ENCODE results near the gene DYNC2LI1.
"Not testable (repeated sequence)": the region's sequence is repeated elsewhere in the genome, so short reads cannot be mapped to it uniquely, and the experiment has no call there.

Gene DYNC2LI1

DNA sequence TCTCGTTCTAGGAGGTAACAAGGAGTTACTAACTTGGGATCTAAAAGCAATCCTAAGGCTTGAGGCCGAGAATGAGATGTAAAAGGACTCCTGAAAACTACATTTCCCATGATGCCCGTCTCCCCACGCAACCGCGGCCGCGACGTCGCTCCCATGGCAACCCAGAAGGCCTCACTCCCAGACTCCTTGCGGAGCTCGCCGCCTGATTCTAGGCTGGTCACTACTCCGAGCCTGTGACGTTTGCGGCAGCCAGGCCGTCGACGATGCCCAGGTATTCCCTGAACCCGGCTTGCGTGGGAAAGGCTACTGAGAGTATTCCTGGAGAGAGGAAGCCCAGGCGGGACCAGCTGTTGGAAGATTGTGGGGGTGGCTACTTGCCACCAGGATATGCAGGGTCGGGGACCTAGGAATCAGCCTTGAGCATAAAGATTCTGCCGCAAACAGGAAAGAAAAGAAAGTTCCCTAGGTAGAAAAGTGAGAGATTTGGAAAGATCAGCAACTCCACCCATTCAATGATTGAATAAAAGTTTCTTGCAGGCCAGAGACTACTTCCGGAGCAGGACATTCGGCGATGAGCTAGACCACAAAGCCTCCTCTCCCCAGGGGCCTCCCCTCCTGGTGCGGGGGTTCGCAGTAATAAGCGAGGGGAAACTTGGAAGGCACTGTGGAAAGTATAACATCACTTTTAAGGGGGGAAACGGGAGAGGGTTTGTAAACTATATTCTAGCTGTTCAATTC is at the start of gene DYNC2LI1:
Gene DYNC2LI1 (plus strand): TSS at position 164 of the 738 bp plus-strand sequence. CDS start 100 bp downstream, at position 264.
- peak; percentile 81 to 92 for DNase-seq

DNA sequence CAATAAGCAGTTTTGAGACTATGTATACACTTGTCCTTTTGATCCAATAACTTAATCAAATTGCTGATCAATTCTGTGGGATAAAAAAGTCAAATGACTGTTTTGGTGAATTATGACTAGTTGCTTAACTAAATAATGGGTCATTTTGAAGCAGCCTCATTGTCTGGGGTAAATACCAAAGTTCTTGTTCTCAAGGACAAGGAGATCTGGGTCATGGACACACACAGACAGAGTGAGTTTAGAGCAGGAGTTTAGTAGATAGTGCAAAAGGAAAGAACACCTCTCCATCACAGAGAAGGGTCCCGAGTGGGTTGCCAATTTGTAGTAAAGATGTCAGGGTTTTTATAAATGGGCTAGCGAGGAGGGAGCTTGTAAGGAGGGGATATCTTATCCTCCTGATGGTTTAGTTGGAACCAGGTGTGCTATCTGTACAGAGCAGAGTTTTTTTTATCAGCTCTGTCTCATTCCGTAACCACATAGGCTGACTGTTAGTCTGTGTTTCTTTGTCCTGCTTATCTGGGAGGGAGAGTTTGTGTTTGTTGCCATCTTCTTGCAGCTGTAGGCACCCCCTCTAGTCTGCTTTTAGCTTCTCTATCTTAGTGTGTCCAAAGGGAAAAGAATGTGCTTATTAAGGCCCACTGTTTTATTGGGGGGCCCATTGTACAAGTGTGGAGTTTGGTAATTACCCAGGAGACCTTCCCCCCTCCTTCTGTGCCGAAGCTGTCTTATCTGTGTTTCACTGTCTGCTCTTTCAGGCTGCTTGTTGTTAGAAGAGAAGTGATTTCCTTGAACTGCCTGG is 48.9 kb upstream of the DYNC2LI1 start:
- no peak for DNase-seq

DNA sequence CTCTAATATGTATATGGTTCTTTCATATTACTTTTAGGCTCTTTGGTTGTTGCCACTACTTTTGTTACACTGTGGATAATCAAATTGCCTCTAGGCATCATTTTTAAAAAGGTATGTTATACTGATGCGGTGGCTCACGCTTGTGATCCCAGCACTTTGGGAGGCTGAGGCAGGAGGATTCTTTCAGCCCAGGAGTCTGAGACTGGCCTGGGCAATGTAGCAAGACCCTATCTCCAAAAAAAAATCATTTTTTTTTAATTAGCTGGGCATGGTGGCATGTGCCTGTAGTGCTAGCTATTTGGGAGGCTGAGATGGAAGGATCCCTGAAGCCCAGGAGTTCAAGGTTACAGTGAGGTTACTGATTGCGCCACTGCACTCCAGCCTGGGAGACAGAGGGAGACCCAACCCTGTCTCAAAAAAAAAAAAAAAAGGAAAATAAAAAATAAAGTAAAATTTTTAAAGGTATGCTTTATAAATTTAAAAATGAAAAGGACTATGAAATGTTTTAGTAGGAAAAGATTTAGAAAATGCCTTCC is 48.1 kb upstream of the DYNC2LI1 start:
- no peak for DNase-seq

DNA sequence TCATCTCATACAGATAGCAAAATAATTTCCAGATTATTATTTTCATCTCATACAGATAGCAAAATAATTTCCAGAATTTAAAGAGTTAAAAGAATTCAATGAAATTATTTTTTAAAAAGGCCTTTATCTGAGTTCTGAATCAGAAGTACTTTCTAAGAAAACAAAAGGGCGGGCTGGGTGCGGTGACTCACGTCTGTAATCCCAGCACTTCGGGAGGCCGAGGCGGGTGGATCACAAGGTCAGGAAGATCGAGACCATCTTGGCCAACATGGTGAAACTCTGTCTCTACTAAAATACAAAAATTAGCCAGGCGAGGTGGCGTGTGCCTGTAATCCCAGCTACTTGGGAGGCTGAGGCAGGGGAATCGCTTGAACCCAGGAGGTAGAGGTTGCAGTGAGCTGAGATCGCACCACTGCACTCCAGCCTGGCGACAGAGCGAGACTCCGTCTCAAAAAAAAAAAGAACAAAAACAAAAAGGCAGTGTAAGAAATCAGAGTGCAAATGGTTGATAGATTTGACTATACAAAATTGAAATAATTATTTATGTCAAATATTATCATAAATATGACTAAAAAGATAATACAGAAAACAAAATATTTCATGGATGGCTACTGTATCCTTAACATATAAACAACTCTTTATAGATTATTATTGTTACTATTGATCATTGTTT is 46.7 kb upstream of the DYNC2LI1 start:
- DNase-seq = not testable (repeated sequence)

DNA sequence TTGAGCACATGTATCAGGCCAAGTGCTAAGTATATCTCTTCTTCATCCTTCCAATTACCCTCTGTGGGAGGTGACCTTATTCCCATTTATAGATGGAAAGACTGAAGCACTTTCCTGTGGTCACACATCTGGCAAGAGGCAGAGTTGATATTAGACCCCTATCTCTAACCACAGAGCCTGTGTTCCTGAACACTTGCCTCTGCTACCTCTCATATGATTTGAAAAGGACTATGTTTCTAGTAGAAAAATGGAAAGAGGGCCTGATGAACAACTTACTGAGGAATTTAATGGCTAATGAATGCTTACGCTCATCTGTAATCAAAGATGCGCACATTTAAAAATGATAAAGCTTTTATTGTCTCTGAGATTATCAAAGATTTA is 46.2 kb upstream of the DYNC2LI1 start:
- DNase-seq = no peak

DNA sequence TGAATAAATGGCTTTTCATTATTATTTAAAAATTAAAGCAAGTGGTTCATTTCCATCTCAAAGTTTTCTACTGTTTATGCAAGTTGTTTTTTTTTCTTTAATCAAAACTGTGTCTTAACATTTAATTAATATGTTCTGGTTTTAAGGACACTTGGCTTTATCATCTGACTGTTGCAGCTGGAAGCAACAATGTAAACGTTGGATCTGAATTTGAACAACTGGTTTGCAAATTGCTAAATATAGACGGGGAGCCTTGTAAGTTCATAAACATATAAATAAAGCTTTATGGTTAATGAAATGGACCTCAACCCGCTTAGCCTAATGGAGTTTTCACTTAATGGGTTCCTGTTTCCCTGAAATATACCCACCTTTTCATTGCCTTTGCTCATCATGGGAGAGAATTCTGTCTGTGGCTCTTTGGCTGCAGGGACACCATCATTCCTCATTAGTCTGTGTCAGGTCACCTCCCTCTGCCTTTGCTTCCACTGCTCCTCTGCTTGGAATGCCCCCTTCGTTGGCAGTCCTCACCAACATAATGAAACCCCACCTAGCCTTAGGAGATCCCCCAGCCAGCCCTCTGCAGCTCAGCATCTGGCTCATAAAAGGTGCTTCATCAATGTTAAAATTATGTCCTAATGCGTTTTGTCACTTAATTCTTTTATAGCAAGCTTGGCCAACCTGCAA is 44.2 kb upstream of the DYNC2LI1 start:
- DNase-seq = no peak

DNA sequence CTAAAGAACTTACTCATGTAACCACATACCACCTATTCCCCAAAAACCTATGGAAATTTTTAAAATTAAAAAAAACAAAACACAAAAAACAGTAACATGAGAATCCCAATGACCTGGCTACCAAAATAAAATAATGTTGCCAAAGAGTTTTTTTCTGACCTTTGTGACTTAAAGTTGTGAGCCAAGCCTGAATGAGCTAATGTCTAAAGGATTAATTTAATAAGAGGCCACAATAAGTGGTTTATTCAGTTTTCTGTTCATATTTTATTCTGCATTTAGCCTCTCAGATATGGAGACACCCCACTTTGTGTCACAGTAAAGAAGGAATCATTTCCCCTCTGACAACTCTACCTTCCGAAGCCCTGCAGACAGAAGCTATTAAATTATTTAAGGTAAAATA is 42.6 kb upstream of the DYNC2LI1 start:
- no peak for DNase-seq

DNA sequence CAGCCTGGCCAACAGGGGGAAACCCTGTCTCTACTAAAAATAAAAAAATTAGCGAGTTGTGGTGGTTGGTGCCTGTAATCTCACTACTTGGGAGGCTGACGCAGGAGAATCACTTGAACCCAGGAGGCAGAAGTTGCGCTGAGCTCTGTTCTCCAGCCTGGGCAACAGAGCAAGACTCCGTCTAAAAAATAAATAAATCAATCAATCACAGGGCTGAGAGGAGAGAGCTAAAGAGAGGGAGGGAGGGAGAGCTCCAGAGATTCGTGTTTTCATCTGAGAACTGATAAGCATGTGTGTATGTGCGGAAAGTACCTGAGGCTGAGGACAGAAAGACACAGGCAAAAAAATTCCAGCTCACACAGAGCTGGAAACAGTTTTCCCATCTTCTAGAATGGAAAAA is 37.2 kb upstream of the DYNC2LI1 start:
- no peak for DNase-seq

DNA sequence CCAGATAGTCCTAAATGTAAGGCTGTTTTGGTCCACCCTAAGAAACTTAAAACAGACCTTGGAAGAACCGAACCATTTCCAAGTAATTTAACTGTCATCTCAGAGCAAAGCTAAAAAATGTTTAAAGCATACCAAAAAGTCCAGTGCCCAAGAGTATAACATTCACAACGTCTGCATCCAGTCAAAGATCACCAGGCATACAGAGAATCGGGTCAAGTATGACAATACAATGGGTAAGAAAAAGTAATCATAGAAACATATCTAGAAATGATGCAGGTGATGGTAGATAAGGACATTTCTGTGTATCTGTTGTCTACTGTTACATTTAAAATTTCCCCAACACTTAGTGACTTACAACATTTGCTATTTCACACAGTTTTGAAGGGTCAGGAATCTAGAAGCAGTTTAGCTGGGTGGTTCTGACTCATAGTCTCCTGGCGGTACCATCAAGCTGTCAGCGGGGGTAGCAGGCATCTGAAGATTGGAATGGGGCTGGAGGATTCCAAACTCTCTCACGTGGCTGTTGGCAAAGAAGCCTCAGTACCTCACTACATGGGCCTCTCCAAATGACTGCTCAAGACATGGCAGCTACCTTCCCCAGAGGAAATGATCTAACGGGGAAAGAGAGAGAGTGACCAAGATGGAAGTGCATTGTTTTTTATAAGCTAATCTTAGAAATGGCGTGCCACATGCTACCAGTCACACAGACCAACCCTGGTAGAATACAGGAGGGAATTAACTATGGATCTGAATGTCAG is 36.6 kb upstream of the DYNC2LI1 start:
- no peak for DNase-seq

DNA sequence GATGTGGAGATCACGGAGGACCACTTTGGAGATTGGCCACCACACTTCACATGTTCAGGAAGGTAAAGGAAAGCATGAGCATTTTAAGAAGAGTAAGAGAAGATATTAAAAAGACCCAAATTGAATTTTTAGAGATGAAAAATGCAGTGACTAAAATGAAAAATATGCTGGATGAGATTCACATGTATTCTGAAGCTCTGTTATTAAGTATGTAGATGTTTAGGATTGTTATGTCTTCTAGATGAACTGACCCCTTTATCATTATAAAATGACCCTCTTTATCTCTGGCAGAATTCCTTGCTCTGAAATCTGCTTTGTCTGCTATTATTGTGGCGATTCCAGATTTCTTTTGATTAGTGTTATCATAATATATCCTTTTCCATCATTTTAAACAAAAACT is 36.0 kb upstream of the DYNC2LI1 start:
- DNase-seq = no peak

DNA sequence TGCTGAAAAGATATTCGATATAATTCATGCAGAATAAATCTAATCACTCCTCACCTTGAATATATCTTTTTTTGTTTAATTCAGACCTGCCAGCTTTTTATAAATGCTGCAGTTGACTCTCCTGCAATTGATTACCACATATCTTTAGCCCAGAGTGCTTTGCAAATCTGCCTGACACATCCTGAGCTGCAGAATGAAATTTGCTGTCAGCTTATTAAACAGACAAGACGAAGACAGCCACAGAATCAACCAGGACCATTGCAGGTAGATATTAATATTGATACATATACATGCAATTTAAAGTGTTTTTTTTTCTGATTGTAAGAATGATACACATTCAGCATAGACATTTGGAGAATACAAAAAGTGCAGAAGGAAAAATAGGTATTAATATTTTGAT is 35.6 kb upstream of the DYNC2LI1 start:
- no peak for DNase-seq

DNA sequence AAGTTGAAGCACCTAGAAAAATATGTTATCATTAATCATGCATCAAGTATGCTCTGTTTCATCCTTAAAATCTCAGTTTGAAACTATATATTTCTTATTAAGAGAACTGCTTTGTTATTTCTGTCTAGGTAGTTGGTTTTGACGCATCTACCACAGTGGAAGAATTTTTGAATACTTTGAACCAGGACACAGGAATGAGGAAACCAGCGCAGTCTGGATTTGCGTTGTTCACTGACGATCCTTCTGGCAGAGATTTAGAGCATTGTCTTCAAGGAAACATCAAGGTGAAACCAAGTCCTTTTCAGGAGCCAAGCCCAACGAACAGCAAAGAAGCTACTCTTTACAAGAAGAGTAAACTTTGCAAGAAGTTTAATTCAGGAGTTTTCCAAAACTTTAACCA is 30.1 kb upstream of the DYNC2LI1 start:
- DNase-seq = no peak

DNA sequence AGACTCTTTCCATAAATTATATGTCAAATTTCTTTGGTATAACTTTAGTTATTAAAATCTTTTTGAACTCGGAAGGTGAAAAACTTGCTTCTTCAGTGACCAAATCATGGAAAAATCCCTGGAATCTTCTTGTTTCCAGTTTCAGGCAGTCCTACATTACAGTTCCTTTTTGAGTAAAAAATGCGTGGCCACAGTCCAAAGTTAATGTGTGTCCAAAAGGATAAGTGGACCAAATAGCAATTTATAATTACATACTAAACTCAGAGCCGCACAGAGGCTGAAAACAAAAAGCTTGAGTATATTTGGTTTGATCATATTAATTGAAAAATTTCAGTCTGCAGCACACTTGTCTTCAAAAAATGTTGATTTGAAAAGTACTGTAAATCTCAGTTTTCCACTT is 28.4 kb upstream of the DYNC2LI1 start:
- DNase-seq = no peak

DNA sequence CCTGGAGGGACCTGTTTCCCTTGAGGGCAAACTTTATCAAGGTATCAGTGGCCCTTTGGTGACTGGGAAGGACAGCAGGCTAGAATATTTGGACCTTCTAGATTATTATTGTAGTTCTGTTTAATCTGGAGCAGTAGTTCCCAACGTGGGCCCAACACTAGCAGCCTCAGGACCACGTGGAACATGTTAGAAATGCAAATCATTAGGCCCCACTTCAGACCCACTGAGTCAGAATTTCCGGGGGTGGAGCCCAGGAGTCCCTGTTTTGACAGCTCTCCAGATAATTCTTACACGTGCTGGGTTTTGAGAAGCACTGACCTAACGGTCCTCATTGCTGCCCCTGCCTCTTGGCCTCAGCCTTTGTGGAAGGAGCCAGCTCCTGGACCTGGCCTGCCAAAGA is 25.5 kb upstream of the DYNC2LI1 start:
- DNase-seq = no peak

DNA sequence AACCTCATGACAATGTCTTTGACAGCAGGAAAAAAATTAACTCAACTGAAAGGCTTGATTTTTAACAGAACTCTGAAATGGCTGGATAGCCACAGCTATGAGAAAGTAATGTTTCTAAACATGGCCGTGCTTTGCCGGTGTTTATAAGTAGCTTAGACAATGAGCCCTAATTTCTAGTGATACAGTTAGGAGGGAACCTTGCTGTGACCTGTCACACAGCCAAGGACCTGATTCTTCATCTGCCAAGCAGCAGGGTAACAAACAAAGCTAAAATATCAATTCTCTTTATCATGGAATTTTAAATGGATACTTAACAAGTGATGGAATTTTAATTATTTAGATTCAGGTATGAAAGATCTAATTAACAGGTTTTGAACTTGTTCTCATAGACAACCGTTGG is 24.3 kb upstream of the DYNC2LI1 start:
- no peak for DNase-seq

DNA sequence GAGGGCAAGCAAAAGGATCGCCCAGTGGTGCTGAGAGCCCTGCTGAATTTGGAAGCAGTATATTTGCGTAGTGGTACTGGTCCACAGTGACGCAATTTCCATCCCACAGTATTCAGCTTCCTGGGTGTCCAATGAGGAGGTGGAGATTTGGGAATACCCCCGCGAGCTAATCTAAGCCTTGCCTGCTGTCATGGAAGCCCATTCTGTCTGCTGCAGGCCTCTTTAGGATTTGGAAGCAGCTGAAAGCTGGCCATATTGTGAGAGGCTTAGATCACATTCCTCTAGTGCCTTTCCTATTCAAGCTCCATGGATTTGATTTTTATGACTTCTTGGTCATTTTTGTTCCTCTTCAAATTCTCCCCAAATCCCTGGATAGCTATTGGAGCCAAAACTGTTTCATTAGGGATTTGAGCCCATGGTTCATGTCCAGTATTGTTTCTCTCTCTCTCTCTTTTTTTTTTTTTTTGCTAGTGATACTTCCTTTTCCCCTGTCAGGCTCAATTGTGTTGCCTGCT is 22.3 kb upstream of the DYNC2LI1 start:
- no peak for DNase-seq

DNA sequence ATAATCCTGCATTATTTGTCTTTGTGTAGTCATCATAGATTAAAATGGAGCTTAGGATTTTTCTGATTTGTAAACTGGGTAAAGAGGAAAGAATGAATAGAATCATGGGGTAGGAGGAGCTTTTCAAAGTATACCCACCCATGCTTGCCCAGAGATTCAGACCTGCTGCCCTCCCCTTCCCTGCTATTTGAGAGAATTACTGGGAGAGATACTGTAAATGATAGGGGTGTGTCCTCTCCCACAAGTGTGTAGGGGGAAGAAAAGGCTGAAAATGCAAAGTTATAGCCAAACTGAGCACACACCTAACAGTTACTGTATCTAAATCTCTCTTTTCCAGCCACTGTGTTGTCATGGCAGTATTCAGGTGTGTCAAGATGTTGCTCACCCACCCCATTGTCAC is 21.5 kb upstream of the DYNC2LI1 start:
- DNase-seq = no peak

DNA sequence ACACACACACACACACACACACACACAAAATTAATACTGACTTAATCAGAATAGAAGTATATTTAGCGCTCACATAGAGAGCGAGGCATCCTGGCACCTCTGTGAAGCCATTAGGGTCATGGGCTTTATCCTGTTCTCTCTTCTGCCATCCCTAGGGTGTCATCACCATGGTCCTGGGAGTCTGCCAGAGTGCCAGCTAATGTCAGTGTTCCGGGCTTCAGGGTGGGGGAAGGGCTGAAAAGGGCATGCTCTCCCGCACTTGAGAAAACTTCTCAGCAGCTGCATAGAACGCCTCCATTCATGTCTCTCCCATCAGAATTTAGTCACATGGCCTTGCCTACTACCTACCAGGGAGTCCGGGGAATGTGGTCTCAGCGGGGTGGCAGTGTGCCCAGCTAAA is 19.7 kb upstream of the DYNC2LI1 start:
- no peak for DNase-seq

DNA sequence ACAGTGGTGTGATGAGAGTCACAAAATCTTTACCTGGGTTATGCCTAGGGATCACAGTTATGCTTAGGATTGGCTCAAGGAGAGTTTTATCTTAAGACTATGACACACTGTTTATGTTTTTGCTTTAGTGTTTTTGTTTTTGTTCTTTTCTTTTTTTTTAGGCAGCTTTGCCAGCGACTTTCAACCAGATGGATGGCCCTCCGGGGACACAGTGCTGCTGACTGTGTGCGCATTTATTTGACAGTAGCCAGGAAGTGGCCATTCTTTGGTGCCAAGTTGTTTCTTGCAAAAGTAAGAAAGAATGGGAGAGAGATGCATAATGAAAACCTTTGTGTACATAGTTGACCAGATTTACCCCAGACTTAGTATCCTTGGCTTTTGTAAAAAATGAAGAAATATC is 15.1 kb upstream of the DYNC2LI1 start:
- no peak for DNase-seq

DNA sequence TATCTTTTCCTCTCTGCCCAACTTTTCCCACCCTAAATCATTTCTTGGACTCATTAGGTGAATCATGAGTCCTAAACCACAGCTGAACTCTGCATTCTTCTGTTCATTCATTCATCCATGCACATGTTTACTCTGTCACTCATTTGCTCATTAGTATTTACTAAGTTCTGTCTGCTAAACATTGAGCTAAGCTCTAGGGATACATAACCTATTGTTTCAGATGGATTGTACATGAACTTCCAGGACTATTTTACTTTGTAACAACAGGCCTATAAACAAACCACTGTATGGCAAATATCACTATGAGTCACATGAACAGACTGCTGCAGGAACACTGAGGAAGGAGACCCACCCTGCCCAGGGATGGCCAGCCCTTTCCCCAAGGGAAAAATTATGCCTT is 14.6 kb upstream of the DYNC2LI1 start:
- DNase-seq = peak in 1 of 2 experiments; percentile 32

DNA sequence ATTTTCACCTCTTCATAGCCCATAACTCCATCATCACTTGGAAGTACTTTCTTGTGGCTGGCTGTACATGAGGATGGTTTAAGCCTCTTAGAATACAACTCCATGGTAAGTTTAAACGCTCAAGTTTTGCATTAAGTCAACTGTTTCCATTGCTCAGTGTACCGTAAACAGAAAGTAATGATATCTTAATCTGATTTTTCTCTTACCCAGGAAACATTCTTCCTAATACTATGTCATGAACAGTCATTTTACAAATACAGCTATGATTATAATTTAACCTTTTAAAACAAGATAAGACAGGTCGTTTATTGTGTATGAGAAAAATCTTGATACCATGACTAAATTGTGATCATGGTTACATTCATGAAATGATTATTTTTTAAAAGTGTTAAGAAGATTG is 11.6 kb upstream of the DYNC2LI1 start:
- no peak for DNase-seq

DNA sequence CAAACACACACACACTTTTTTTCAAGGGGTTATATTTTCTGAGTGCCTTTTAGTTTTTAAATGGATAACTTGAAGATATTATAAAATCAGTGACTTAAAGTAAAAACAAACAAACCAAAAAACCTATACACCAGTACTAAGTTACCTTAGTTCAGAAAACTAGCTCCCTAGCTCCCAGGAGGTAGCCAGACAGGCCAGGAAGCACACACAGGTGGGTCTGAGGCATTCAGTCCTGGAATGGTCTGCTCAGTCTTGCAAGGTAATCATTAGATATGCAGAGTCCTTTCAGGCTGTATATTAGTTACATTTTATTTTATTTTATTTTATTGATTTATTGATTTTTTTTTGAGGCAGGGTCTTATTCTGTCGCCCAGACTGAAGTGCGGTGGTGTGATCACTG is 10.7 kb upstream of the DYNC2LI1 start:
- no peak for DNase-seq
